ENCODE results near the gene ABR.
"Not testable (repeated sequence)": the region's sequence is repeated elsewhere in the genome, so short reads cannot be mapped to it uniquely, and the experiment has no call there.

ABR gene

DNA sequence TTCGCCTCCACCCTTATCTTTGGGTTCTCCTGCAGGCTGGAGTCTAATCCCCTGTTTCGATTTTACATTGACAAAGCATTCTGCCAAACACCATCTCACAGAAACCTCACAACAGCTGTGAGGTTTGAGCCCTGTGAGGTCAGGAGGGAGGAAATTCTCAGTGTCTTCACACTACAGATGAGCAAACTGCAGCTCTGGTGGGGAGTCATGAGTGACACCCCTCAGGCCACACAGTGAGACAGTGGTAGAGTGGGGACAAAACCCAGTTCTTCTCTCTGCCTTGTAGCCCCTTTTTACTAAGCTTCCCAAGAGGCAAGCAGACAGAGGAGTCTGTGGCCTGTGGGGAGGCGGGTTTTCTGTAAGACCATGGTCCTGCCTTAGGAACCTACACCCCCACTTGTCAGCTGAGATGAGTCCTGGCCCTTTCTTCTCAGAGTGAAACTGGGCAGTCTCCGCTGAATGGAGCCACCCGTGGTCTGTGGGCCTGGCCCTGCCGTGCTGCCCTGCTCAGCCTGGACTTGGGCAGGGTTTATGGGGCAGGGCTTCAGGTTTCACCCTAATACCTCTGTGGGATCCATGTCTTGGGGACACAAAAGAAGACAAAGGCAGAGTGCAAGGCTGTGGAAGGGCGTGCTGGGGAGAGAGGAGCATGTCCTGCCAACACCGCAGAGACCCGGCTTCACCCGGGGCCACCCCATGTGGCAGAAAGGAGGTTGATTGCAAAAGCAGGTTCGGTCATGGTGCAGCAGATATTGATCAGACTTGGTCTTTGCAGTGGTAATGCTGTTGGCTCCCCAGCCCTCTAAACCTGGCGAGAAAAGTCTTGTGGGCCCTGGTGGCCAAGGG lies 59.0 kb downstream of the ABR start:
- no peak for DNase-seq (ENCODE audit: low read depth)

DNA sequence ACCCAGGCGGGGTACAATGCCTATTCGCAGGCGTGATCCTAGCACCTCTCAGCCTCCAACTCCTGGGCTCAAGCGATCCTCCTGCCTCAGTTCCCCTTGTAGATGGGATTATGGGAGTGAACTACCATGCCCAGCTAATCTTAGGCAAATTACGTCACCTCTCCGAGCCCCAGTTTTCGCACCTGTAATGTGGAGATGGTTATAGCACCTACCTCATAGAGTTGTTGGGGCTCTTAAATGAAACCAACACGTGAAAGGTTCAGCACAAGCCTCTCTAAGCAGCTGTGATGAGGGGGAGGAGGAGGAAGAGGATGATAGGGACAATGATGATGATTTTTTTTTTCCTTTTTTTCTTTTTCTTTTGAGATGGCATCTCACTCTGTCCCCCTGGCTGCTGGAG lies 59.9 kb downstream of the ABR start:
- DNase-seq (ENCODE audit: low read depth): no peak

DNA sequence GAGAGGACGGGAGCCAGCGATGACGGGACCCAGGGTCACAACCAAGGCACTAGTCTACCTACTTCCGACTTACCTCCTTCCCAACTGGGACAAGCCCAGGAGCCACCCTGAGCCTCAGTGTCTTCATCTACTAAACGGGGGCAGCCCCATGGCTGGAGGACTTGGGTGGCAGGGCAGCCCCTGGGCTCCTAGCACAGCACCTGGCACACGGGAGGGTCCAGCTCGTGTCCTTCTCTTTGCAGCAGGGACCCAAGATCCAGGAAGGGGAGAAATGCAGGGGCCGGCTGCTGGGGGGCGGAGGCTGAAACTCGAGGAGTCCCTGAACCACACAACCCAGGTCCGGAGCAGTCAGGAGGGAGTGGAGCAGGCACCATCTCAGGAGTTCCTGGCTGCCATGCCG lies 63.2 kb downstream of the ABR start:
- no peak for DNase-seq (ENCODE audit: low read depth)

DNA sequence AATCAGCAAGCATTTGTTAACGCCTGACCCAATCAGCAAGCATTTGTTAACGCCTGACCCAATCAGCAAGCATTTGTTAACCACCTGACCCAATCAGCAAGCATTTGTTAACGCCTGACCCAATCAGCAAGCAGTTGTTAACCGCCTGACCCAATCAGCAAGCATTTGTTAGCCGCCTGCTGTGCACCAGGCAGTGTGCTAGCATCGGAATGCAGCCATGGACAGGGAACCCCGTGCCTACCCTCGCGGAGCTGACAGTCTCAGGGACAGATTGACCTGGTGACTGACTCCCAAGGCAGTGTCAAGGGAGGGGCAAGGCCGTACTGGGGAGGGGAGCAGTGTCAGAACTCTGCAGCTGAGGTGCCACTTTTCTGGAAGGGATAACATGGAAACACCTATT lies 66.9 kb downstream of the ABR start:
- DNase-seq (ENCODE audit: low read depth): no peak

DNA sequence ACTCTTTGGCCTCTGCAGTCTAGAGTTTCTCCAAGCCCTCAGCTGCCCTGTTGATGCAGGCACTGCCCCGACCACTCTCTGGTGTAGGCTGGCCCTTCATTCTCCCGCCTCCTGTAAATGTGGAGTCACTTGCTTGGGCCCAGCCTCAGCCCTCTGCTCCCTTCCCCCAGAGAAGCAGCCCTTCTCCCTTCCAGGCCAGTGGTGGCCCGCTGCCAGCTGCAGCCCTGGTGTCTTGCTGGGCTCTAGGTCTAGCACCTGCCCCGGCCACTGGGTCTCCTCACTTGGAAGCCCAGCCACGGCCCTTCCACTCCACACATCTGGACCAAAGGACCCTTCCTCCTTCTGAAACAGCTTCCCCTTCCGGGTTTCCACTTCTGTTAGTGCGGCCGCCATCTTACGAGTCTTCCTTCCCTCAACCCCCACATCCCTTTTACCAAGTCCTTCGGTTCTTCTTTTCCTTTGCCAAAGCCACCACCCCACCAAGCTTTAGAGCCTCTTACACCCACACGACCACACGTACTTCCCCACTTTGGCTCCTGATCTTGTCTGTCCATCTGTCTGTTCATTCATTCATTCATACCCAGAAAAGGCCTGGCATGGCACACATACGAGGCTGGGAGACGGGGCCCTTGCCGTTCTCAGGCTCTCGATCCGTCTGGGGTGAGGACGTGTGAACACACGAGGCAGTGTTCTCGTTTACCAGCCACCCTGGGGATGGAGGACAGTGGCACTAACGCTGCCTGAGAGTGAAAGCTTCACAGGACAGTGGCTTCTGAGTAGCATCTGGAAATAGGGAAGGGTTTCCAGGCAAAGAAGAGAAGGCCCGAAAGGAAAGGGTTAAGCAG lies 68.0 kb downstream of the ABR start:
- DNase-seq (ENCODE audit: low read depth): no peak

DNA sequence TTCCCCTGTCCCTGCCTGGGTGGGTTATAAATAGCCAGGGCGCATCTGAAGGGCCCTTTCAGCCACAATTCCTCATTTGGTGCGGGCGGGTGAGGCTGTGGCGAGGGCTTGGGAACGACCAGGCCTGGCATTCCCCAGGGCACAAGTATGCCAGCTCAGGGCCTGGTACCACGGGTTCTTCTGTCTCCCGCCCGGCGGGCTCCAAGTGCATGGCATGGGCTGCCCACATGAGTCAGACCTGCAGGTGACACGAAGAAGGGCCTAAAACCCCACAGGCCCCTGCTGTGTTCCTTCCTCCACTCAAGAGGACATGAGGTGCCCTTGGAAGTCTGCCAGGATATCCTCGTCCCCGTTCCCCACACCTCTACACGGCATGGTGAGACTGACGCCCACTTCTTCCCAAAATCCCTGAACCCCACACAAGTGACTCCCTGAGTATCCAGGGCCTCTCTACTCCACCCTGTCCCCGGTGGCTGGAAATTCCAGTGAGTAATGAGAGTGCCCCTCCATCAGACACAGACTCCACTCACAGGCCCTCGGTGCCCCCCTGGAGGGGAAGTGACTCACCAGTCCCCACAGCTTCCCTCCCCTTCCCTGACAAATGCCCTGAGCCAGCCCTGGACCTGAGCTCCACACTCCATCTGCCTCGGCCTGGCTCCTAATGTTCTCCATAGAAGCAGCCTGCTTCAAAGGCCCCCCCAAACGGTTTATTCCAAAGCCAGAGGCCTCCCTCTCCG lies 68.8 kb downstream of the ABR start:
- no peak for DNase-seq (ENCODE audit: low read depth)

DNA sequence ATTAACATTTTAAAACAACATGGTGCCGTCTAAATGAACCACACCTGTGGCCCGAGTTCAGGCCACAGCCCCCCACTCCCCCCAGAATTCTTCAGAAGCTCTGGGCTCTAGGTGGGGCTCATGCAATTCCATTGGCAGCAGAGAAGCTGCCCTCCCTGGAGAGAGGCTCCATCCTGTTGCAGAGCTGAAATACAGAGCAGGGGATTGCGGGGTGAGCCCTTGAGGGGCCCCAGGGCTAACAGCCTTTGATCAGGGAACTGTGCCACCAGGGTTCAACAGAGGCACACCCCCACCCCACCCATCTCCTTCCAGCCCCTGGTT lies 69.3 kb downstream of the ABR start:
- DNase-seq (ENCODE audit: low read depth): no peak

DNA sequence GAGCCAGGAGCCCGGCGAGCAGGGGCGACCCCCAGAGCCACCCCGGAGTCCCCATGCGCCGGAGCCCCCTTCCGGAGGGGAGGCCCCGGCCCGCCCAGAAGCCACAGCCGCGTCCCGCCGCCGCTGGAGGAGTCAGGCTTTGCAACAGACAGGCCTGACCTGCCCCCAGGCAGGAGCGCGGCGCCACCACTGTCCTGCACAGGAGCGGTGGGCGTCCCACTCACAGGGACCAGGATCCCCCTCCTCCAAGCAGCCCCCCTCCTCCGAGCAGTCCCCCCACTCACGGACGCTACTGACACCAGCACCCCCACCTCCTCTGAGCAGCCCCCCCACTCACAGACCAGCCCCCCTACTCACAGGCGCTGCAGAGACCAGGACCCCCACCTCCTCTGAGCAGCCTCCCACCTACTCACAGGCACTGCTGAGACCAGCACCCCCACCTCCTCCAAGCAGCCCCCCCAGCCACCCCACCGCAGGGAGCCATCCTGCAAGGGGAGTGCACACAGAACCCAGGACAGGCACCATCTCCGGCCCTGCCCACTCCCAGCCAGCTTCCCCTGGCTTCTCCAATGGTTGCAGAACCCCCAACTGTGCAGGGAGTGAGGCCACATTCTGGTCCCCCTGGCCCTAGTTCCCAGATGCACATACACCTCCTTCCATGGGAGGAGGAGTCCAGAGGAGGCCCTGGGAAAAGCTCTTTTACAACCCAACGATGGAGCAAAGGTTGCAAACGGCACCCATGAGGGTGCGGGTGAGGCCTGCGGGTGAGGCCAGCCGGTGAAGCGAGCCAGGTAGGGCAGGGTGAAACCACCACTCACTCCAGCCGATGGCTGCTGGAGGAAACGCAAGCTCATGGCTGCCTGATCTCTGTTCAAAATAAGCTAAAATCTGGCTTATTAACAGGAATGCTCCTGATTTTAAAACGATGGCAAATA lies 69.9 kb downstream of the ABR start:
- peak; percentile 32 for DNase-seq (ENCODE audit: low read depth)

DNA sequence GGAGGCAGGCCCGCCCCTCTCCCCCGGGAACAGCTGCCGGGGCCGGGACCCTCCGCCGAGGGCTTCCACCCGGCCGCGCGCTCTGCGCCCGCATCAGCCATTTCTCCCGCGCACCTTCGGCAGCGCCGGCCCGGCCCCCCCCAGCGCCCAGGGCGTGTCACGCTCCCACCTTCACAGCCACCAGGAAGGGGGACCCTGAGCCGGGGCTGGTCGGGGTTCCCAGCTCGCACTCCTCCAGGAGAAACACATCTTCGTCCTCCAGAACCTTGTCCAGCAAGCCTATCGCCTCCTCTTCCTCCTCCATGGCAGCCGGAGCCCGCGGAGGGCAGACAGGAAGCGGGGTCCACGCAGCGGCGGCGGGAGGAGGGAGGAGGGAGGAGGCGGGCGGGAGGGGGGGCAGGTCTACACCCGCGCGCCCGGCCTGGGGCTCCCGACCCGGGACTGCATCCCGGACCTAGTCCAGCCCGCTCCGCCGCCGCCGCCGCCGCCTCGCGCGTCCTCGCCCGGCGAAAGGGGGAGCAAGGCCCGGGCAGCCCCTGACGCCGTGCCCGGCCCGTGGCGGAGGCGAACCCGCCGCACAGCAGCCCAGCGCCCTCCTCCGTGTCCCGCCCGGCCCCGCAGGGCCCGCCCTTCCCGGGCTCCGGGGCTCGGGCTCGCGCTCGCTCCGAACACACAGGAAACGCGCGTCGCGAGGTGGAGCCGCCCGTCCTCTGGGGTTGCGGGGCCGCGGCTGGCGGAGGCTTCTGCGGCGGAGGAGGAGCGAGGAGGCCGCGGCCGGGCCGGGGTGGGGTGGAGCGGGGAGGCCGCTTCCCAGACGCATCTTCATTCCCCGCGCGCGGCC lies 70.8 kb downstream of the ABR start:
- peak; percentile 50 for DNase-seq (ENCODE audit: low read depth)

DNA sequence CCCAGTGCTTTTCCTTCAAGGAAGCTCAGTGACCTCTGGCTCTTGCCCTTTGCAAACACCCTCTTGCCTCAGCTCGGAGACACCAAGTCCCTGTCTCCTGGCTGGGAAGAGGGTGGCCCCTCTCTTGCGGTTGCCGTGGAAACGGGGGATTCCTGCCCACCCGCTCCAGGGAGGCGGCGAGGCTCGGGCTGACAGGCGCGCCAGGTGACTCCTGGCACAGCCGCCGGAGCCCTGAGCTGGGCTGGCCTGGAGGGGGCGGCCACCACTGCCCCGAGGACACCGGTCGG lies 71.4 kb downstream of the ABR start:
- DNase-seq (ENCODE audit: low read depth): no peak

DNA sequence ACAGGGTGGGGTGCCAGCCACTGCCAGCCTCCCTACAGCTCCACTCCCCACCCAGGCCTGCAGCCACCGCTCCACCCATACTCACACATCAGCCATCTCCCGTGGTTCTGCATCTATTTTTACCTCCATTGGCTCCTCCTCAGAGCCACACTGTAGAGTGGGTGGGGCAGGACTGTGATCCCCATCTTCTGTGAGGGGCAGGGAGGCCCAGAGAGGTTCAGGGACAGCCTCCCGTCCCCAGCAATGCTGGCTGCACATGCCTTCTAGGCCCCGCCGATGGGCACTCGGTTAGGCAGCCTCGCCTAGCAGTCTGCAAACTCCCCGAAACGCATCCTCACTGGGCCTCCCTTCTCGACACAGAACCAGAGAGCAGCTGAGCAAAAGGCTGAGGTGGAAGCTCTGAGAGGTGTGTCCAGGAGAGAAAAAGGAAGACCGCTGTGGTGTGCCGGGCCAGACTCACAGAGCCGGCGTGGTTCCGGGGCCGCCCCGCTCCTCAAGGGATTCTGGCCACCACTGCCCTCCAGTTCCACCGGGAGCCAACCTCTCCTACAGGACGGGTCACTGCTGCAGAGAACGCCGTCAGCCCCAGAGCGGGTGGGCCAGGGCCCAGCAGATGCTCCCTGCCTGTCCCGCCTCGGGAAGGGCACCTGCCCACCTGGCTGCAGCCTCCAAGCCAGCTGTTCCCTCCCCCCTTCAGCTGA lies 71.9 kb downstream of the ABR start:
- no peak for DNase-seq (ENCODE audit: low read depth)

DNA sequence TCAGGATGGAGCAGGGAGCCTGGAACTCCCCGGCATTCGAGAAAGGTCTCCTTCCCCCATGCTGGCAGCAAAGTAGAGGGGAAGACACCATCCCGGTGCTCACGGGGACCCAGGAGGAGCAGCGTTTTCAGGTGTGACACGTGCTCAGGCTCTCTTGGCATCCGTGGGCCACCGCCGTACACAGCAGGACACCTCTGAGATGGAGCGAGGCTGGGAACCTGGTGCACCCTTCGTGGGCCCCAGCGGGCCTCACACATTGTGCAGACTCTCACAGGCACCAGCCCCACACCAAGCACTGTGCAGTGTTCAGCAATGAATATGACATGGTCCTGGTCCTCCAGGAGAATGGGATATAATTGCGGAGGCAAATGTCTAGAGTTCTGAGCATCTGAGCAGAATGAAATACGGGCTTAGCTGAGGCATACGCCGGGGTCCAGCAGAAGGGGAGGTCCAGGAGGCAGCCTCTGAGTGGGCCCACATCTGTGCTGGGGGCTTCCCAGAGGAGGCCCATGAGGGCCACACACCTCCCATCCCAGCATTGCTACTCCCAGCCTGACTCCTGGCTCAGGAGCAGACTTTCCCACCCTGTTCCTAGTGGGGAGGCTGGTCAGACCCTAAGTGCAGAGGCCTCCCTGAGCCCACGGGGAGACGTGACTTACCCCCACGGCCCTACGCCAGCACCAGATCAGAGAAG lies 72.6 kb downstream of the ABR start:
- no peak for DNase-seq (ENCODE audit: low read depth)

DNA sequence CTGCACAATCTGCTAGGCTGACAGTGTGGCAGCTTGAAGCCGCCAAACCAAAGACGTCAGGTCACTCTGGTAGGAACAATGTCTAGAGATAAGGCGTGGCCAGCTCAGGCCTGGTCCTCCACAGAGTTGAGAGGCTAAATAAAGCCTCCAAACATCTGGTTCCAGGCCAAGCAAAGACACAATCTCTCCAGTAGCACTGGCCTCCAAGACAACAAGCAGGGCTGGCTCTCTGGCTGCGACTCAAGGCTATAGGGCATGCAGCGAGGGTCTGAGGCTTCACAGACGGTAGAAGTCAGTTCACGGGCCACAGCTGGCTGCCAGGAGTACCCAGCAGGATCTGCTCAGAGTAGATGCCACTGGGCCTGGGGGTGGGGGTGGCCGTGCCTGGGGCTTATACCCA lies 75.6 kb downstream of the ABR start:
- DNase-seq (ENCODE audit: low read depth): no peak

DNA sequence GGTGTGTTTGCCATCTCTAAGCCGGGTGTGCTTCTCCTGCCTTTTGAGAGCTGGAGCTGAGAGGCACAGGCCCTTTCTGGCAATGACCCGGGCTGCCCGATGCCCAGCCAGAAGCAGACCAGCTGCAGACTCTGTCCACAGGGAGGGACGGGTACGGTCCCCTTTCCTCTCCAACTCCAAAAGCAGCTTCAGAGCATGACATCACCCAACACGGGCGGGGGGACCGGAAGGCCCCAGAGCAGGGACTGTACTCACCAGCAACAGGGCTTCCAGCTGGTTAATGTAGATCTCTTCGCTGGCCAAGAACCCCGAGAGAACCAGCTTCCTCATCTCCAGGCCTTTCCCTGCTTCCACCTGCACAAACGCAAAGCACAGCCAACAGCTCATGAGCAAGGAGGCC lies 79.4 kb downstream of the ABR start:
- no peak for DNase-seq (ENCODE audit: low read depth)

DNA sequence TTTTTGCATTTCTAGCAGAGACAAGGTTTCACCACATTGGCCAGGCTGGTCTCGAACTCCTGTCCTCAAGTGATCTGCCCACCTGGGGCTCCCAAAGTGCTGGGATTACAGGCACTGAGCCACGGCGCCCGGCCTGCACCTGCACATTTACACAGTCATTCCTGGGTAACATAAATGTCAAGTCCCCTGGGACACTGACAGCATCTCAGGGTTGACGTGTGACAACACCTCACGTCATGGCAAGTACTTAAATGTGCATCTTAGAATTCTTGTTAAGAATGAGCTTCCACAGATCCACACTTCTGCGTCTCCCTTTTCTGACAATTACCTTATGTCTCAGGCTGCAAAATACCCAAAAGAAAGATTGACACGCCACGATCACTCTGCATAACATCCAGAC lies 80.5 kb downstream of the ABR start:
- DNase-seq (ENCODE audit: low read depth): no peak

DNA sequence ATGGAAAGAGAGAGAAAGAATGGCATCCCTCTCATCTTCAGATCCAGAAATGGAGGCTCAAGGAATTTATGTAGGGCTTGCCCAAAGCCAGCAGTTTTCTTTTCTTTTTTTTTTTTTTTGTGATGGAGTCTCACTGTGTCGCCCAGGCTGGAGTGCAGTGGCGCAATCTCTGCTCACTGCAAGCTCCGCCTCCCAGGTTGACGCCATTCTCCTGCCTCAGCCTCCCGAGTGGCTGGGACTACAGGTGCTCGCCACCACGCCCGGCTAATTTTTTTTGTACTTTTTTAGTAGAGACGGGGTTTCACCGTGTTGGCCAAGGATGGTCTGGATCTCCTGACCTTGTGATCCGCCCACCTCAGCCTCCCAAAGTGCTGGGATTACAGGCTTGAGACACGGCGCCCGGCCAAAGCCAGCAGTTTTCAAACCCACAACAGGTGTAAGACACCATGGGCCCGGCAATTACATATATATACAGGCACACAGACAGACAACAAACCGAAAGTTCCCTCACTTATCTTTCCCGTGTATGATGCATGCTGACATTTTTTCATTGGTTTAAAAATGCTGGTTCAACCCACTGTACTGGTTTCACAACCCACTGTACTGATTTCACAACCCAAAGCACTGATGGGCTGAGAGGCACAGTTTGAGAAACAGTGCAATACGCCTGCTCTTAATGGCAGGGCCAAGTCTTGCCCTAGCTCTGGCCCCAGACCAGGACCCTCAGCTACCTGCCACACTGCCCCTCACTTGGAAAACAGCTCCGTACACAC lies 81.6 kb downstream of the ABR start:
- DNase-seq (ENCODE audit: low read depth): not testable (repeated sequence)

DNA sequence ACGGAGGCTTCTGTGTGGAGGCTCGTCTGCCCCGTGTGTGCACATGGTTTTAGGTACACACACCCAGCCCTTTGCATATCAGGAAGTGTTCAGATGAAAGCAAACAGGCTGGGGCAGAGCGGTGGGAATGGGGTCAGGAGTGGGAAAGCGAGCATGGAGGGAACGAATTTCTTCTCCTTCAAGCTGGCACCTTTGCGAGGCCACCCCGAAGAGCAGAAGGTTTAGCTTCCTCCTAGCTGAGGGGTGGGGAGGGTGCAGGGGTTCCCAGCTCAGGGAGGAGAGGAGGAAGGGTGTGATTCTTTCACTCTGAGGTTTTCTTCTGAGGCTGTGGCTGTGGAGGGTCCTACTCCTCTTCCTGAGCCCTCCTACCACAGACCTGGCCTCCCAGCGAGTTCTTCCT lies 83.6 kb downstream of the ABR start:
- no peak for DNase-seq (ENCODE audit: low read depth)

DNA sequence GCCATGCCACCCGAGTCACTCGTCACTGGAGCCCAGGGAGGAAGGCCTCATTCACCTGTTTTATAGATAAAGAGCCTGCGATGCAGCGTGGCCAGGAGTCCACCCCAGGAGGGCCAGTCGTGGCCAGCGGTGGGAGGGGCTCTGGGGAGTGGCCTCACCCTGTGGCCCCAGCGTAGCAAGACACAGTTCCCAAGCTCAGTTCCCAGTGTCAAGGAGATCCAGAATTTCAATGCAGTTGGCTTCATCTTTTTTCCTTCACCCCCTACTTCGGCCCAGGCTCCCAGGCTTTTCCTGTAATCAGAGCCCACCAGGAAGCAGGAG lies 84.0 kb downstream of the ABR start:
- DNase-seq (ENCODE audit: low read depth): no peak
